Gastrocnemius medialis (tissue), 4 donors: ENCODE measurements around the gene ZEB2.

Source experiments
- CTCF ChIP-seq, 5 experiments: fragments of 450-650 bp in 3 of 5; fragments of 200-600 bp in 2 of 5; sonication (generic) in 2 of 5; IDR thresholded peaks in 4 of 5; conservative IDR thresholded peaks in 1 of 5; 1 replicate in 4 of 5; 2 replicates in 1 of 5; pipeline ENCODE4 v1.5.1; 2016 to 2019; ENCODE audit warnings: antibody characterized with exemption in 5 of 5, mild to moderate bottlenecking in 3 of 5, moderate library complexity in 3 of 5
- POLR2A ChIP-seq, 2 donors: fragments of 450-650 bp; IDR thresholded peaks; one replicate each; pipeline ENCODE4 v1.6.1; 2017; ENCODE audit warnings: antibody characterized with exemption in 2 of 2, mild to moderate bottlenecking in 2 of 2, moderate library complexity in 2 of 2

- TF ChIP-seq CTCF (IDR thresholded peaks at IDR 0.05 in 4 of 5, conservative IDR thresholded peaks at IDR 0.05 in 1 of 5), result no peak
- TF ChIP-seq POLR2A (IDR thresholded peaks at IDR 0.05), result no peak
Measured at GRCh38 chr2:144490857-144491256, 29.1 kb downstream of the ZEB2 start.
